ENCODE measurements around the gene CCZ1. TPM values are rescaled to one million over a fixed set of nuclear protein-coding genes. Genes with fewer than 3 reads are reported as not detected.
A peak's percentile ranks its signal among the peaks of the same experiment; 100 is the strongest.
"Not testable (repeated sequence)": the region's sequence is repeated elsewhere in the genome, so short reads cannot be mapped to it uniquely, and the experiment has no call there.

The CCZ1 gene
- 10 to 100 TPM; 55.1 to 81.0 TPM for total RNA-seq
- long read RNA-seq, transcript CCZ1-201 (15 exons, 1,802 nt) = major isoform, 131 of 146 reads
- long read RNA-seq, partial matches to known transcripts = 1 of 146 reads
- long read RNA-seq, other reads (novel, unspliced or antisense) = 14 of 146 reads

DNA sequence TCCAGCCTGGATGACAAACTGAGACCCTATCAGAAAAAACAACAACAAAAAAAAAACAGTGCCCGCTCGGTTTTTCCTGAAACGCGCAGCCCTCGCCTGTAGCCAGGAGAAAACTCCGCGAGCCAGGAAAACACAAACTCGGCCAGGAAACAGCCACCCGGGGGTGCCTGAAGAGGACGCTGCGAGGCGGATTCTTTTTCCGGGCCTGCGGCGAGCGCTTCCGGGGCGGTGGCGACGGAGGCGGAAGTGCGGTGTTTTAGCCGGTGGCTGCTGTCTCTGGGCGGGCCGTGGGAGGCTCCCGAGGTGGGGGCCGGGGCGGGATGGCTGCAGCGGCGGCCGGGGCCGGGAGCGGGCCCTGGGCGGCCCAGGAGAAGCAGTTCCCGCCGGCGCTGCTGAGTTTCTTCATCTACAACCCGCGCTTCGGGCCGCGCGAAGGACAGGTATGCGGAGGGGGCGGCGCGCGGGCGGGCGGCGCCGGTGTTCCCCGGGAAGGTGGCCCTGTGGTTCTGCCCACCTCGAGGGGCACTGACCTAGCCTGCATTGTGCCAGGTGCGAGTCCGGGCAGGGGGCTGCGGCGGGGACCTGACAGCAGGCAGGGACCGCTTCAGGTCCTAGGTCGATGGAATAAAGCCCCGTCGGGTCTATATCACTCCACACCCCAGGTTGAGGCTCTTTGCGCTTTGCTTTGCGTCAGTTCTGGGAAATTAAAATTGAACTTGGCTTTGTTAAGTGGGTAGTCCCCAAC lies at the start of gene CCZ1:
TSS of gene CCZ1 (plus strand) at position 254 of the 745 bp plus-strand sequence. CDS start at position 321, 67 bp downstream.
- ATAC-seq (peak; percentile 98), DNase-seq (peak; percentile 59 to 77)
- intact Hi-C loops (cut with DNase I, micrococcal nuclease) = not testable (repeated sequence)

DNA sequence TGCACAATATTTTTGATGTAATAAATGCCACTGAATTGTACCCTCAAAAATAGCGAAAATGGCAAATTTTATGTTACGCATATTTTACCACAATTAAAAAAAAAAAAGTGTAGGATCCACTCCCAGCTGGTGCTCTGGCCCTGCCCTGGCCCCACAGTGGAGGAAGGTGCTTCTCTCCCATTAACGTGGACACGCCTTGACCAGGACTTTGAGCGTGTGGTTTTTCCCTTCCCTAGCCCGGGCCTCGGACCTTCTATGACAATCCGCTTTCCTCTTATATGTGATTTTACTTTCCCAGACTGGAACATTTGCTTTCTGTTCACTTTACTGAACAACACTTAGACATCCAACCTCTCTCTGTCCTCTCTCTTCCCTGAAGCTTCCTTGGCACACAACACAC lies 47.6 kb upstream of the CCZ1 start:
- no peak for DNase-seq
- peak; percentile 32 for ATAC-seq
- intact Hi-C loops (cut with DNase I, micrococcal nuclease) = no loop called here

DNA sequence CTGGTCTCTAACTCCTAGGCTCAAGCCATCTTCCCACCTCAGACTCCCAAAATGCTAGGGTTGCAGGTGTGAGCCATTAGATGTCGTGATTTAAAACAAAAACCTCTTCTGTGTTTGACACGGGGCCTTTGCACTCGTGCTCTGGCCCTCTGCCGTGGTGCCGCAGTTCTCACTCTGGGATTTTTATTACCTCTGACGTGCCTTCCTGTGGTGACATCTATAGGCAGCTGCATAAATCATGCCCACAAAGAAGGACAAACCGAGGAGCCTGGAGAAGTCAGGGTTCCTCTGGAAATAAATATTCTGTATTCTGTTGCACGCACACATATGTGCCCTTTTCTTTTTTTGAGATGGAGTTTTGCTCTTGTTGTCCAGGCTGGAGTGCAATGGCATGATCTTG lies 43.8 kb upstream of the CCZ1 start:
- intact Hi-C loops (cut with DNase I, micrococcal nuclease) = no loop called here
- ATAC-seq = no peak

DNA sequence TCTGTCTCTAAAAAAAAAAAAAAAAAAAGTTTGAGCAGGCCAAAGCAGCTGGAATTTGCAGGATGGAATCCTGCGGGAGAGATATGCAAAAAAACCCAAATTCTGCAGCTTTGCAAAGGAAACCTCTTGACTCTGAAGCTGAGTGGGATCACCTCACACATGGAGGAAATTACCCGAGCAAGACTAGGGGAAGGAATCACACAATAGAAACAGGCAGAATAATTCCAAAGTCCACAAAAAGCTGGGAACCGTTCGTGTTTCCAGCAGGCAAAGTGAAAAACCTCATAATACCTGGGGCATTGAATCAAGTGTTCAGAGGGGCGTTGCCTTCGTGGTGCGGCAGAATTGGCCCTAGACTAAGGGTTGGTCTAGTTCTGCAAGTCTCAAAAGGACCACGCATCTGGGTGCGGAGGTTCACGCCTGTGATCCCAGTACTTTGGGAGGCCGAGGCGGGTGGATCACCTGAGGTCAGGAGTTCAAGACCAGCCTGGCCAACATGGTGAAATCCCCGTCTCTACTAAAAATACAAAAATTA lies 41.4 kb upstream of the CCZ1 start:
- intact Hi-C loops (cut with DNase I, micrococcal nuclease) = not testable (repeated sequence)
- DNase-seq (peak; percentile 25 to 38), ATAC-seq (peak; percentile 72)

More for the DNA sequence above, 43.8 kb upstream of the CCZ1 start:
- DNase-seq = no peak

DNA sequence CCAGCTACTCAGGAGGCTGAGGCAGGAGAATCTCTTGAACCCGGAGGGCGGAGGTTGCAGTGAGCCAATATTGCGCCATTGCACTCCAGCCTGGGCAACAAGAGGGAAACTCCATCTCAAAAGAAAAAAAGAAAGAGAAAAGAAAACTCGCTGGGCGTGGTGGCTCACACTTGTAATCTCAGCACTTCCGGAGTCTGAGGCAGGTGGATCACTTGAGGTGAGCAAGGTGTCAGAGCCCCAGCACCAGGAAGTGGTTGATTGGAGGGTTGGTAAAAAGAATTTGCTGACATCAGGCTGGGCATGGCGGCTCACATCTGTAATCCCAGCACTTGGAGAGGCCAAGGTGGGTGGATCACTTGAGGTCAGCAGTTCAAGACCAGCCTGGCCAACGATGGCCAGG lies 40.0 kb upstream of the CCZ1 start:
- peak; percentile 66 for ATAC-seq
- intact Hi-C loops (cut with DNase I, micrococcal nuclease) = not testable (repeated sequence)
- peak; percentile 36 to 37 for DNase-seq

DNA sequence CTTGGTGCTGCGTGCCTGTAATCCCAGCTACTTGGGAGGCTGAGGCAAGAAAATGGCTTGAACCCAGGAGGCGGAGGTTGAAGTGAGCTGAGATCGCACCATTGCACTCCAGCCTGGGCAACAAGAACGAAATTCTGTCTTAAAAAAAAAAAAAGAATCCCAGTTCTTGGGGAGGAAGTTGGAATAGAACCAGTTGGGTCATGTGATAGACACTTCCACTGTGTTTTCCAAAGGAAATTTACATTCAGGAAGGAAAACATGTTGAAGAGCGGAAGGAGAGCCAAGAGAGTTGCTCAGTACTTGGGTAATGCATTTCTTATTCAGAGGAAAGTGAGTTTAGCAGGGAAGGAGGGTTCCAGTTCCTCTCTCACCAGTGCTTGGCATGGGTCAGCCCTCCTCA lies 37.3 kb upstream of the CCZ1 start:
- DNase-seq; intact Hi-C loops (cut with DNase I, micrococcal nuclease); ATAC-seq: not testable (repeated sequence)

DNA sequence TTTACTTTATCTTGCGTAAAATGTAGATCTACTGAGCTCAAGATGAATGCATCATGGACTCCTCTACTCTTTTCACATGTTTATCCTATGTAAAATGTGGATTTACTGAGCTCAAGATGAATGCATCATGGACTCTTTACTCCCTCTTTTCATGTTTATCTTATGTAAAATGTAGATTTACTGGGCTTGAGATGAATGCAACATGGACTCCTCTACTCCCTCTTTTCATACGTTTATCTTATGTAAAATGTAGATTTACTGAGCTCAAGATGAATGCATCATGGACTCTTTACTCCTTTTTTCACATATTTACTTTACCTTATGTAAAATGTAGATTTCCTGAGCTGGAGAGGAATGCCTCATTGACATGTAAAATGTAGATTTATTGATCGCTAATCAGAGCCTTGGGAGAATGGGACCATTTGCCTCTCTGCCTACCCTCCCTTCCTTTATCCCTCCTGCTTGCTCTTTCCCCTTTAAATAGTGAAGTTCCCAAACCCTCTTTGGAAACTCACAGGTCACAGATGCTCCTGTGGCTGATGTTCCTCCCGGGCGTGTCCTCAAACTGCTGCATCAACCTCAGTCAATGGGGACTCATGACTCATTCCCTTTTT lies 35.7 kb upstream of the CCZ1 start:
- intact Hi-C loops (cut with DNase I, micrococcal nuclease); DNase-seq; ATAC-seq: not testable (repeated sequence)

DNA sequence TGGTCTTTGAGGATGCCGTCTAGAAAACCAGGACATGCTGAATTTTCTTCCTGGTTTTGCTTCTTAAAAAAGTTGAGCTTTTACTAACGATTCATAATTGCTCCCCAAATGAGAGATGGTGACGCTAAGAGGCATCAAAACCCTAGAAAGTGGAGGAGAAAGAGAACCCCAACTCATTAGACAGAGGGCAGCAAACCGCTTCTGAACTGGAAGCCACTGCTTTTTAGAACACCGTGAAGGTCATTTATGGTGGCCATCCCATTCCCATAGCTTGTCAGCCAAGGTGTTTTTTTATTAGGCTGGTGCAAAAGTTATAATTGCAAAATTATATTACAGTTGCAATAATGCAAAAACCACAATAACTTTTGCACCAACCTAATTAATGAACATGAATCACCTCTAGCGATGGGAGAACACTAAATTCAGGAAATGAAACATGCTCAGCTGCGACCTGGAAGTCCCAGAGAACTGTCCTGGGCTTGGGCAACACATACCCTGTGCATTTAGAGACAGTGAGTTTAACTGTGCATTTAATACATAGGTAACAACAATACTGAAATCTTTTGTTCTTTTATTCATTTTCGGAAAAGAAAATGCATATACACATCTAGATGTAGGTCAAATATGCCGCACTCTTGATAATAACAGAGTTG lies 33.1 kb upstream of the CCZ1 start:
- intact Hi-C loops (cut with DNase I, micrococcal nuclease); ATAC-seq; DNase-seq: not testable (repeated sequence)

DNA sequence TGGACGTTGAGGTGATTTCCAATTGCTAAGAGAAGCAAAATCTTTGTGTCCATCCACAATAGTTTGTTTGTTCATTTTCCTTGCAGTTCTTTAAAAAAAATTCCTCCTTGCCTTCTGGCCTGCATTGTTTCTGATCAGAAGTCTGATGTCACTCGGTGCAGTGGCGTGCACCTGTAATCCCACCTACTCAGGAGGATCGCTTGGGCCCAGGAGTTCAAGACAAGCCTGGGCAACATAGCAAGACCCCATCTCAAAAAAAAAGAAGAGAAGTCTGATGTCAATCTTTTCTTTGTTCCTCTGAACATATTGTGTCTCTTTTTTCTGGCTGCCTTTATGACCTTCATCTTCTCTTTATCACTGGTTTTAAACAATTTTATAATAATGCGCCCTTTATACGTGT lies 31.5 kb upstream of the CCZ1 start:
- intact Hi-C loops (cut with DNase I, micrococcal nuclease) = no loop called here
- DNase-seq (no peak), ATAC-seq (no peak)

DNA sequence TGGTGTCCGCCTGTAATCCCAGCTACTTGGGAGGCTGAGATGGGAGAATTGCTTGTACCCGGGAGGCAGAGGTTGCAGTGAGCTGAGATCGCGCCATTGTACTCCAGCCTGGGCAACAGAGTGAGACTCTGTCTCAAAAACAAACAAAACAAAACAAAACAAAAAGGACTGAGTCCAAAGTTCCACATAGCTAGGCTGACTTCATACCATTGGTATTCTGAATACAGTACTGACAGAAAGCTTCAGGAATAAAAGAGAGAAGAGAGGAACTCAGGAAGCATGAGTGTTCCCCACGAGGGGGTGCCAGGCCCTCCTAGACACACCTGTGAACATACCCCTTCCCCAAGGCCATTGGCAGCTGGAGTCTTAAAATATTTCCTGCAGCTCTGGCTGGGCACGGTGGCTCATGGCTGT lies 29.6 kb upstream of the CCZ1 start:
- ATAC-seq; DNase-seq; intact Hi-C loops (cut with DNase I, micrococcal nuclease): not testable (repeated sequence)

DNA sequence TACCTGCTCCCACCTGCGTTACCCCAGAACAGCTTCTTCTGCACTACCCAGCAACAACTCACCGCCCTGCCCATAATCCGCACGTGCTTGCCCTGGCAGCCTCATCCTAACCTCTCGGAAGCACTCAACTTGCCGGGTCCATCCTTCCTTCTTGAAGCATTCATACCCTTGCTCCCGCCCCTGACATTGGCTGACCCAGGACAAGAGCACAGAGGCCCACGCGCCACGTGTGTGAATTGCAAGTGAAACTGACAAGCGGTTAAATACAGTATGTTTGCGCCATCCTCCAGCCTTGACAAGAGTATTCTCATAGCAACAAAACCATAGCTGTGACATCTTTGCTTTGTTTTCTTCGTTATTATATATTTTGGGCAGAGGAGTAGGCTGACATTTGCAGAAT lies 28.8 kb upstream of the CCZ1 start:
- intact Hi-C loops (cut with DNase I, micrococcal nuclease) = no loop called here
- no peak for DNase-seq
- no peak for ATAC-seq

DNA sequence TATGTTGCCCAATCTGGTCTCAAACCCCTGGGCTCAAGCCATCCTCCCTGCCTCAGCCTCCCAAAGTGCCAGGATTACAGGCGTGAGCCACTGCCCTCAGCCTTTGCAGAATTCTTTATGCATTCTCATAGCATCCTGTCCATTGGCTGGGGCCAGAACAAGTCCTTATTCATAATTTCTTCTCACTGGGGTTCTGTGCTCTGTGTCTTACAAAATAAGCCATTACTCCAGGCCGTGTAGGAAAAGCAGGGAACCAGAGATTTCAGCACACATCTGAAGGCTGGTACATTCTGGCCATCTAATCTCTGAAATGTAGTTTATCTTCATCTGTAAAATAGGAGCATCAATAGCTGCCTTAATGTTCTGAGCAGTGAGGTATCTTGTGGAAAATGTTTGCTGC lies 28.2 kb upstream of the CCZ1 start:
- DNase-seq (no peak), ATAC-seq (no peak)
- intact Hi-C loops (cut with DNase I, micrococcal nuclease) = no loop called here

DNA sequence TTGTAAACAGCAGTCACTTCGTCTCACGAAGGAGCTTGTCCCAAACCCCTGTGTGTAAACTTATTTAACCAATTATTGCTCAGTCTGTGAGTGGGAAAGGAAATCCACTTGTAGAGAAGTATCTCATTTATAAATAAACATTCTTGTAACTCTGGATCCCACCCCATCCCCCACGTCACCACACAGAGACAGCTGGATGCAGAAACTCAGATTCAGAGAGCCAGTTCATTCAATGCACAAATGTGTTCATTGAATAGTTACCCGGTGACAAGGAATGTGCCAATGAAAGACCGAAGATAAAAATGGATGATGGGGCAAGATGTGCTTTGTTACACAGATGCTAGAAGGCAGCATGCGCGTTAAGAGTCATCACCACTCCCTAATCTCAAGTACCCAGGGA lies 26.2 kb upstream of the CCZ1 start:
- intact Hi-C loops (cut with DNase I, micrococcal nuclease) = no loop called here
- DNase-seq = no peak
- ATAC-seq = no peak

DNA sequence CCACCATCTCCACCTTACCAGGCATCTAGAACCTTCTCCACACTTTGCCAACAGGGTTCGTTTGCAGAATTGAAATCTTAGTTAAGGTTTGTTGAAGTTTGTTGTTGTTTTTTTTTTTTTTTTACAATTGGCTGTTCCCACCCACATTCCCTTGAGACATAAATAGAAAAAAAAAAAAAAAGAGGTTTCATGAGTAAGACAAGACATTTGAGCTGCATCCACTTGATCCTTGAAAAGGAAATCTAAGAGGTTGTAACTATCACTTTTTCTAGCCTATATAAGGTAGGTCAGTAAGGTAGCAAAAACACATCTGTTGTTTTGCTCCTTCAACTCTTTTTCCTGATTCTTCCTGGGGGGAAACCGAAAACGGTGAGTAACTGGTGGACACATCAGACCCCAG lies 18.9 kb upstream of the CCZ1 start:
- ATAC-seq; DNase-seq; intact Hi-C loops (cut with DNase I, micrococcal nuclease): not testable (repeated sequence)

DNA sequence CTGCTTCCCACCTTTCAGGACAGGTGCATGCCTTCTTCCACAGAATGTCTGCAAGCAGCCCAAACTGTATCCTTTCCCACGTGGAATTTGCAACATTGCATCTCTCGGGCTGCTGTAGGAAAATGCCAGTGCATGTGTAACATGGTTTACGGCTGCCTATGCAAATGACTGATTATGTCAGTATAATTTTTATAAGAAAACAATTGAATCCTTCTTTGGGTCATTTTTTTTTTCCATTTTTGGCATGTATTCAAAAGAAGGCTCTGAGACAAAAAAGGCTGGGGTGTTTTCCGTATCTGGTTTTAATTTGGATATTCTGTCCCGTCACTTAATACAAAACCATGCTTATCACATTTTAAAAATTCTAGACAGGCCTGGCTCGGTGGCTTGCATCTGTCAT lies 18.4 kb upstream of the CCZ1 start:
- ATAC-seq; intact Hi-C loops (cut with DNase I, micrococcal nuclease); DNase-seq: not testable (repeated sequence)

DNA sequence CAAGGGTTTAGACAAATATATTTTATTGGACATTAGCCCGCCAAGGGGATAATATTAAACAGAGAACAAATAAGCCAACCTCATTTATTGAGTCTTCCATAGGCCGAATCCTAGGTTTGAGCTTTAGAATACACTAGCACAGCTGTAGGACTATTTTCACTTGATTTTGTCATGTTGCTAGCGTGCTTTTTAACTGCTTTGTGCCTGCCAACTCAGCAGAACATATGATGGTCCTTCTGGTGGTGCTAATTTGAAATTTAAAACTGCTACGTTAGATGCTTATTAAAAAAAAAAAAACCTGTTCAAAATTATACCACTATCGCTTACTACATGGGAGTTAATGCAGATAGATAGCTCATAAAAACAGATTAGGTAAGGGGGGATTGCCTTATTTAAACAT lies 14.1 kb upstream of the CCZ1 start:
- ATAC-seq; DNase-seq; intact Hi-C loops (cut with DNase I, micrococcal nuclease): not testable (repeated sequence)

DNA sequence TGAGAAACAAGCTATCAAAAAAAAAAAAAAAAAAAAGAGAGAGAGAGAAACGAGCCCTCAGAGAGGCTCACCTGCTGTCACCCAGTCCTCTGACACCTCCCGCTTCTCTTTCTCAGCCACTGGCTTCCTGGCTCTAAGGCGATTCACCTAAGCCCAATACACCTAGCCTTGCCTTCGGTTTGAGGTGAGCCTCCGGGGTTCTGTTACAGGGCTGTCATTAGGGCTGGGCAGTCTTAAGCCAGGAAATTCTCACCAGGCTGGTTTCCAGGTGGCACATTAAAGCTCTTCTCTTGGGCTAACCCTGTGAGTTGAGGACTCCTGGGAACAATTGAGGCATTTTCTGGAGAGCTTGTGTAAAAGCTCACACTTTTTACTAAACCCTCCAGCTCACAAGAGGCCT lies 10.5 kb upstream of the CCZ1 start:
- ATAC-seq; DNase-seq; intact Hi-C loops (cut with DNase I, micrococcal nuclease): not testable (repeated sequence)

DNA sequence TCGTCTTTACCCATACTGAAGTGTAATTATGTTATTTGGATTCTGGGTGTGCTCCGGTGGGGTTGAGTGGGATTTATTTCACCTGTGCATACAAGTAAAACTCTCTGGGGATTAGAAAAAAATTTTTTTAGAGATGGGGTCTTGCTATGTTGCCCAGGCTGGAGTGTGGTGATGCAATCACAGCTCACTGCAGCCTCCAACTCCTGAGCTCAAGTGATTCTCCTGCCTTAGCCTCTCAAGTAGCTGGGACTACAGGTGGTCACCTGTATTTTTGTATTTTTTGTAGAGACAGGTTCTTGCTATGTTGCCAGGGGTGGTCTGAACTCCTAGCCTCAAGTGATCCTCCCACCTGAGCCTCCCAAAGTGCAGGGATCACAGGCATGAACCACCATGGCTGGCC lies 8.3 kb upstream of the CCZ1 start:
- ATAC-seq; intact Hi-C loops (cut with DNase I, micrococcal nuclease); DNase-seq: not testable (repeated sequence)

DNA sequence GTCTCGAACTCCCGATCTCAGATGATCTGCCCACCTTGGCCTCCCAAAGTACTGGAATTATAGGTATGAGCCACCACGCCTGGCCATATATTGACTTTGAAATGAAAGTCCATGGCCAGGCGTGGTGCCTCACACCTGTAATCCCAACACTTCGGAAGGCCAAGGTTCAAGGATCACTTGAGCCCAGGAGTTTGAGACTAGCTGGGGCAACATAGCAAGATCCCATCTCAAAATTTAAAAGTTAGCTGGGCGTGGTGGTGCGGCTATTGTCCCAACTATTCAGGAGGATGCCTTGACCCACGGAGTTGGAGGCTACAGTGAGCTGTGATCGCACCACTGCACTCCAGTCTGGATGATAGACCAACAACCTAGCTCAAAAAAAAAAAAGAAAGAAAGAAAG lies 6.0 kb upstream of the CCZ1 start:
- no peak for ATAC-seq
- no peak for DNase-seq
- intact Hi-C loops (cut with DNase I, micrococcal nuclease) = no loop called here
